DND-41 (cell line): ENCODE results near the gene COA1.

Experiments
- ATAC-seq: fragments of 200-7000 bp; cut with Tn5 transposase; 3 replicates; pipeline ENCODE4 v1.9.1; 2021; ENCODE audit warnings: low read depth; ENCODE audit not compliant: insufficient read depth
- DNase-seq: peaks from one replicate; pipeline ENCODE4 v3.0.0-alpha.2; 2020
- H2AFZ ChIP-seq: 2 replicates; pipeline ENCODE4 v1.6.0; 2012; ENCODE audit warnings: low read depth, low read length
- H3K27ac ChIP-seq: 2 replicates; pipeline ENCODE4 v1.5.1; 2012; ENCODE audit warnings: low read length, inconsistent platforms
- H3K27me3 ChIP-seq: fragments of 200-600 bp; sonication (generic); 2 replicates; pipeline ENCODE4 v1.6.0; 2012; ENCODE audit warnings: low read length, mild to moderate bottlenecking, inconsistent platforms; ENCODE audit not compliant: insufficient read depth, poor library complexity
- H3K36me3 ChIP-seq: 2 replicates; pipeline ENCODE4 v1.5.1; 2012; ENCODE audit warnings: low read length, inconsistent platforms; ENCODE audit not compliant: insufficient read depth
- H3K4me1 ChIP-seq: 2 replicates; pipeline ENCODE4 v1.5.1; 2012; ENCODE audit warnings: mild to moderate bottlenecking, low read length; ENCODE audit not compliant: insufficient read depth
- H3K4me2 ChIP-seq: 2 replicates; pipeline ENCODE4 v1.6.0; 2012; ENCODE audit warnings: mild to moderate bottlenecking, moderate library complexity, low read length, inconsistent platforms; ENCODE audit not compliant: insufficient read depth
- H3K4me3 ChIP-seq, 2 experiments: fragments of 200-600 bp in 1 of 2; shearing (Covaris generic) in 1 of 2; 2 replicates each; pipeline ENCODE4 v1.5.1; 2012 to 2016; ENCODE audit warnings: inconsistent platforms in 2 of 2, low read length in 2 of 2, mild to moderate bottlenecking in 2 of 2, low read depth in 1 of 2, moderate library complexity in 1 of 2
- H3K79me2 ChIP-seq: 2 replicates; pipeline ENCODE4 v1.6.0; 2012; ENCODE audit warnings: low read length, inconsistent platforms; ENCODE audit not compliant: insufficient read depth
- H3K9ac ChIP-seq: 2 replicates; pipeline ENCODE4 v1.6.0; 2012; ENCODE audit warnings: low read depth, mild to moderate bottlenecking, inconsistent platforms, low read length, moderate library complexity
- H3K9me3 ChIP-seq: 2 replicates; pipeline ENCODE4 v1.5.1; 2012; ENCODE audit warnings: low read length, moderate library complexity, mild to moderate bottlenecking, inconsistent platforms; ENCODE audit not compliant: insufficient read depth, severe bottlenecking
- H4K20me1 ChIP-seq: 2 replicates; pipeline ENCODE4 v1.6.0; 2012; ENCODE audit warnings: low read length; ENCODE audit not compliant: insufficient read depth
- EZH2 ChIP-seq: IDR thresholded peaks from 3 replicates; pipeline ENCODE4 v1.6.1; 2012; ENCODE audit warnings: borderline replicate concordance, low read depth, mild to moderate bottlenecking, moderate library complexity, low read length, inconsistent platforms; ENCODE audit not compliant: severe bottlenecking
- TF ChIP-seq, protein P1 (sequence below): IDR thresholded peaks from 2 replicates; pipeline ENCODE4 v1.5.1; 2012; ENCODE audit warnings: borderline replicate concordance, low read length, moderate library complexity, mild to moderate bottlenecking; ENCODE audit not compliant: poor library complexity, severe bottlenecking; ENCODE audit errors: extremely low read depth

Gene COA1

DNA sequence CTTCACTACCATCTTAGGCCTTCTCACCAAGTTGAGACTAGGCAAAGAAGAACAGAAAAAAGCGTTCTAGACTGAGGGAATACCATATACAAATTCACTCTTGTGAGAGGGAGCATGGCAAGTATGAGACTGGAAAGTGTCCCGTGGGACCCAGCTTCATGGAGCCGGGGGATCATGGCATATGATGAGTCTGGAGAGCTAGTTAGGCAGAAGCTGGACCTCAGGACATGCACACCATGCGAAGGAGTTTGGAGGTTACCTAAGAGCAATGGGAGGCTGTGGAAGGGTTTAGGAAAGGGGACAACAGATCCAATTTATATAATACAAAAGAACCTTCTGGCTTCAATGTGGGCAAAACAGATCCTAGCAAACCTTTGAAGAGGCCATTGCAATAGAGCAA, 112.3 kb downstream of the COA1 start:
- Histone ChIP-seq H3K79me2 (peaks cover 95% of the 10 kb centered on the region), H3K9ac (no peak overlapping the region), H4K20me1 (peaks cover 83% of the 10 kb centered on the region), H3K36me3 (peaks cover 95% of the 10 kb centered on the region), H3K27me3 (no peaks in the 10 kb centered on the region), H3K4me2 (no peak overlapping the region), H2AFZ (no peak overlapping the region), H3K27ac (no peak overlapping the region), H3K4me1 (no peaks in the 10 kb centered on the region), H3K4me3 (no peak overlapping the region), H3K9me3 (no peaks in the 10 kb centered on the region)
- TF ChIP-seq EZH2, result no peak
- TF ChIP-seq, protein P1, sequence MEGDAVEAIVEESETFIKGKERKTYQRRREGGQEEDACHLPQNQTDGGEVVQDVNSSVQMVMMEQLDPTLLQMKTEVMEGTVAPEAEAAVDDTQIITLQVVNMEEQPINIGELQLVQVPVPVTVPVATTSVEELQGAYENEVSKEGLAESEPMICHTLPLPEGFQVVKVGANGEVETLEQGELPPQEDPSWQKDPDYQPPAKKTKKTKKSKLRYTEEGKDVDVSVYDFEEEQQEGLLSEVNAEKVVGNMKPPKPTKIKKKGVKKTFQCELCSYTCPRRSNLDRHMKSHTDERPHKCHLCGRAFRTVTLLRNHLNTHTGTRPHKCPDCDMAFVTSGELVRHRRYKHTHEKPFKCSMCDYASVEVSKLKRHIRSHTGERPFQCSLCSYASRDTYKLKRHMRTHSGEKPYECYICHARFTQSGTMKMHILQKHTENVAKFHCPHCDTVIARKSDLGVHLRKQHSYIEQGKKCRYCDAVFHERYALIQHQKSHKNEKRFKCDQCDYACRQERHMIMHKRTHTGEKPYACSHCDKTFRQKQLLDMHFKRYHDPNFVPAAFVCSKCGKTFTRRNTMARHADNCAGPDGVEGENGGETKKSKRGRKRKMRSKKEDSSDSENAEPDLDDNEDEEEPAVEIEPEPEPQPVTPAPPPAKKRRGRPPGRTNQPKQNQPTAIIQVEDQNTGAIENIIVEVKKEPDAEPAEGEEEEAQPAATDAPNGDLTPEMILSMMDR, result no peak
- no peak for DNase-seq
- ATAC-seq, result no peak

DNA sequence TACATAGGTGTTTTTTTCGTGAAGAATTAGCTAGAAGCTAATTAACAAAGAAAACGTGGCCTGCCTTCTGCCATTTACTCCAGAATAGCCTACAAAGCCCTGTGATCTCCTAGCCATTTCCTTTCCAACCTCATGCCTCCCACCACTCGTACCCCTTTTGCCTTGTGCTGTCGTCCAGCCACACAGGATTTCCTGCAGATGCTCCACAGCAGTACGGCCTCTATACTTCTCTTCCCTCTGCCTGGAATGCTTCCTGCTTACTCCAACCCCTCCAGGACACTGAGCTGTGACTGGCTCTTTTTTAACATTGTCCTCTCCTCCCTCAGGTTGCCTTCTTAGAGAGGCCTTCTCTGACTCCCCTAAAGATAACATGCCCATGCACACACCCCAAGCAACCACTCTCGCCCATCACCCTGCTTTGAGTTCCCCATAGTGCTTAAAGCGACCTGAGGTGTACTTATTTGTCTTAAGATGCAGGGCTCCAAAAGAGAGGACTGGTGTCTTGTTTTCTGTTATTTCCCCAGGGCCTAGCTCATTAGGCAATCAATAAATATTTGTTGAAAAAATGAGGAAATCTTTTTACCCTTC, 113.7 kb downstream of the COA1 start:
- Histone ChIP-seq H3K79me2 (peaks cover 97% of the 10 kb centered on the region), H3K36me3 (peaks cover 96% of the 10 kb centered on the region), H3K9ac (no peak overlapping the region), H3K4me2 (no peak overlapping the region), H3K9me3 (no peaks in the 10 kb centered on the region), H2AFZ (no peak overlapping the region), H3K27me3 (no peaks in the 10 kb centered on the region), H4K20me1 (peaks cover 84% of the 10 kb centered on the region), H3K4me3 (no peak overlapping the region), H3K27ac (no peak overlapping the region), H3K4me1 (no peaks in the 10 kb centered on the region)
- no peak for TF ChIP-seq EZH2
- TF ChIP-seq, protein P1, result no peak
- DNase-seq (no peak), ATAC-seq (0 out of 3 replicates have a peak, but pooled peaks have one; percentile 4)

DNA sequence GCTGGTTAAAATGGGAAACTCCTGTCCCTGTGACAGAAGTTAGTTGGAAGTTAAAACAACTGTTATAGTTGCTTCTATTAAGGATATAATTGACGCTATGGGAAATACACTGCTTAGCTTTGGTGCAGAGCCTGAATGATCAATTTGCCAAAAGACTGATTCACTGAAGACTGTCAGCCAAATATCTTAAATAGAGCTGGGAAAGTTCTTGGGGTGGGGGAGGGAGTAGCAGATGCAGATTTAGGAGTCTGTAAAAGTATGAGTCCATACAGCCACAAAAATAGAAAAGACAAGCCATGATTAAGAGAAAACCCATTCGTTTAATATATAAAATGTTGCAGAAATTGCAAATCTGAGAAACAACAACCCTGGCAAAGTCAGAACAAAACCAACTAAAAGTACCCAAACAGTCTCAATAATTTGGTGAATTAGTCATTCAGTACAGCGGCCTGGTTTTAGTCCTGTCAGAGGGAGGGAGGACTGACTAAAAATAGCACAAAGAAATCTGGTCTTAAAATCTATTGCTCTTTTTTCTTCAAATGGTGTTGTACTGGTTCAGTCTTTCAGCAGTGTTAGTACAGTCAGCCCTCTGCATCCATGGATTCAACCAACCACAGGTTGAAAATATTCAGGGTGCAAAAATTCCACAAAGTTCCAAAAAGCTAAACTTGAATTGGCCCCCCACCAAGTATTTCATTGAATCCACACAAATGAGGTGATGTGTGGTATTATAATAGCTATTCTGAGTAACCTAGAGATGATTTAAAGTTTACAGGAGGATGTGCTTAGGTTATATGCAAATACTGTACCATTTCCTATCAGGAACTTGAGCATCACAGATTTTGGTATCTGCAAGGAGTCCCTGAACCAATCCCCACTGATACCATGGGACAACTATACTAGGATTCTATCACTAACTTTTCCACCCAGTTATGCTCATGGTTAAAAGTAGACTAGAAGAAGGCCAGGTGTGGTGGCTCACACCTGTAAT, 116.4 kb downstream of the COA1 start:
- no peak for DNase-seq
- H3K4me1 ChIP-seq, result no peaks in the 10 kb centered on the region
- ATAC-seq, result no peak
- no peak overlapping the region for H3K4me3 ChIP-seq
- no peaks in the 10 kb centered on the region for H3K27me3 ChIP-seq
- TF ChIP-seq, protein P1, result no peak
- no peak for TF ChIP-seq EZH2
- H3K36me3 ChIP-seq, result peaks cover 91% of the 10 kb centered on the region
- no peak overlapping the region for H2AFZ ChIP-seq
- peaks cover 97% of the 10 kb centered on the region for H3K79me2 ChIP-seq
- H3K9me3 ChIP-seq, result no peaks in the 10 kb centered on the region
- no peak overlapping the region for H3K27ac ChIP-seq
- H4K20me1 ChIP-seq, result peaks cover 77% of the 10 kb centered on the region
- no peak overlapping the region for H3K4me2 ChIP-seq
- no peak overlapping the region for H3K9ac ChIP-seq
